Measurements from ENCODE around the gene CACNB3. TPM values are rescaled to one million over a fixed set of nuclear protein-coding genes. Genes with fewer than 3 reads are reported as not detected.

Gene CACNB3
- total and polyA plus RNA-seq, 2 donors (not counting 1 experiment from before 2014, with no cell fraction given), result 28.4 to 46.2 TPM

DNA sequence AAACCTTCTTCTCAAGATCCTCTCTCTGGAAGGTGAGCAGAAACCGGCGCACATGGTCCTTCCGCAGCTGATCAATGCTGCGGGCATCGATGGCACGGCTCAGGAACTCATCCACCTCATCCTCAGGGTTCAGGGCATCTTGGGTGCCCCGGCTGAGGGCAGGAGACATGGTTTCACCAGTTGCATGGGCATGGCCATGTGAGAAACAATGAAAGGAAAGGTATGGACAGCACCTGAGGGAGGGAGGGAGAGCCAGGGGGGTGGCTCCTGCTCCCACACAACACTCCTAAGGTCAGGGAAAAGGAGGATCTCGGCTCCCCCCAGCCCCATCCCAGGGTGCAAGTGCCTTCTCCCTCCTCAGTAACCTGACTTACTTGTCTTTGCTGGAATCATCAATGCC is 43.0 kb upstream of the CACNB3 start:
- H3K9ac ChIP-seq (ENCODE audit: insufficient read depth, low read length), result no peak overlapping the region
- H3K36me3 ChIP-seq (ENCODE audit: control insufficient read depth, insufficient read depth, low read length), result peaks cover 30% of the 10 kb centered on the region
- TF ChIP-seq EZH2 (IDR thresholded peaks at IDR 0.05; ENCODE audit: low read length, missing control alignments) (no peak), CTCF (conservative IDR thresholded peaks at IDR 0.05 in 1 of 2, IDR thresholded peaks at IDR 0.05 in 1 of 2; ENCODE audit: low read depth in 1 of 2, low read length in 2 of 2) (no peak)
- no peaks in the 10 kb centered on the region for H3K9me3 ChIP-seq (ENCODE audit: control insufficient read depth, insufficient read depth, low read depth, low read length)
- H2AFZ ChIP-seq (ENCODE audit: low read length), result no peak overlapping the region
- H3K4me1 ChIP-seq (ENCODE audit: control insufficient read depth, extremely low read depth, insufficient read depth, low read length), result peaks cover 4% of the 10 kb centered on the region
- no peaks in the 10 kb centered on the region for H3K27me3 ChIP-seq (ENCODE audit: control insufficient read depth, insufficient read depth, low read length)
- no peak overlapping the region for H3K4me3 ChIP-seq (replicated peaks in 1 of 4; ENCODE audit: control extremely low read depth in 1 of 4, insufficient read depth in 1 of 4, low read depth in 3 of 4, low read length in 4 of 4)
- no peaks in the 10 kb centered on the region for H4K20me1 ChIP-seq (ENCODE audit: control insufficient read depth, extremely low read depth, insufficient read depth, low read length)
- no peak for DNase-seq (ENCODE audit: low read depth in 2 of 2)
- H3K79me2 ChIP-seq (ENCODE audit: control insufficient read depth, insufficient read depth, low read length), result no peaks in the 10 kb centered on the region
- no peak overlapping the region for H3K4me2 ChIP-seq (ENCODE audit: extremely low read depth, insufficient read depth, low read length)
- no peak overlapping the region for H3K27ac ChIP-seq (ENCODE audit: insufficient read depth, low read length)

DNA sequence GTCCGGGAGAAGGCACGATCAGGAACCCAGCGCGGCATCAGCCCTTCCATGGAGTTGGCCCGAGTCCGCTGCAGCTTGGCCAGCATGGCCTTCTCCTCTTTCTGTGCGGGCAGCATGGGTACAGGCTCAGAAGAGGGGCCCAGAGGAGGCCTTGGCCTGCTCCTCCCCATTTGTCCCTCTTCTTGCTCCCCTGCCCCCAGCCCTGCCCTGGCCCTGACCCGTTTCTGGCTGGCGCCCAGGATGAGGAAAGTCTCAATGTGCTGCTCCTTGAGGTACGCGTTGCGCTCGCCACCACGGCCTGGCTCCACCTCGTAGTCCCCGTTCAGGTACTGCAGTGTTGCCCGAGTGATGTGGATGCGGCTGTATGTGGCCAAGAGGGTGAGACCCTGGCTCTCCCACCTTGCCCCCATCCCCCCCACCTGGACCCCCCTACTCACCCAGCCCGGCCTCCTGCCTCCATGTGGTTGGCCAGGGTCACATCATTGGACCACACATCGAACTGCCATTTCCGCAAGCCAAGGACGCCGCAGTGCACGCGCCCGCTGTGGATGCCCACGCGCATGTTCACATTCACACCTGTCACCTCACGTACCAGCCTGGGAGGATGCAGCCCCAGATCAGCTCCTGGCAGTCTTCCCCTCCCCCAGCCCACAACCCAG is 42.2 kb upstream of the CACNB3 start:
- H3K4me2 ChIP-seq (ENCODE audit: extremely low read depth, insufficient read depth, low read length), result no peak overlapping the region
- H3K79me2 ChIP-seq (ENCODE audit: control insufficient read depth, insufficient read depth, low read length), result no peaks in the 10 kb centered on the region
- TF ChIP-seq EZH2 (IDR thresholded peaks at IDR 0.05; ENCODE audit: low read length, missing control alignments) (no peak), CTCF (conservative IDR thresholded peaks at IDR 0.05 in 1 of 2, IDR thresholded peaks at IDR 0.05 in 1 of 2; ENCODE audit: low read depth in 1 of 2, low read length in 2 of 2) (no peak)
- no peak overlapping the region for H3K27ac ChIP-seq (ENCODE audit: insufficient read depth, low read length)
- H3K27me3 ChIP-seq (ENCODE audit: control insufficient read depth, insufficient read depth, low read length), result no peaks in the 10 kb centered on the region
- no peak overlapping the region for H2AFZ ChIP-seq (ENCODE audit: low read length)
- no peak overlapping the region for H3K9ac ChIP-seq (ENCODE audit: insufficient read depth, low read length)
- peaks cover 7% of the 10 kb centered on the region for H3K4me1 ChIP-seq (ENCODE audit: control insufficient read depth, extremely low read depth, insufficient read depth, low read length)
- no peak overlapping the region for H3K4me3 ChIP-seq (replicated peaks in 1 of 4; ENCODE audit: control extremely low read depth in 1 of 4, insufficient read depth in 1 of 4, low read depth in 3 of 4, low read length in 4 of 4)
- H3K9me3 ChIP-seq (ENCODE audit: control insufficient read depth, insufficient read depth, low read depth, low read length), result no peaks in the 10 kb centered on the region
- no peak for DNase-seq (ENCODE audit: low read depth in 2 of 2)
- H4K20me1 ChIP-seq (ENCODE audit: control insufficient read depth, extremely low read depth, insufficient read depth, low read length), result no peaks in the 10 kb centered on the region
- peaks cover 28% of the 10 kb centered on the region for H3K36me3 ChIP-seq (ENCODE audit: control insufficient read depth, insufficient read depth, low read length)

- Histone ChIP-seq H3K9ac (ENCODE audit: insufficient read depth, low read length) (no peak overlapping the region), H2AFZ (ENCODE audit: low read length) (no peak overlapping the region), H3K79me2 (ENCODE audit: control insufficient read depth, insufficient read depth, low read length) (no peaks in the 10 kb centered on the region), H3K9me3 (ENCODE audit: control insufficient read depth, insufficient read depth, low read depth, low read length) (no peaks in the 10 kb centered on the region), H3K4me2 (ENCODE audit: extremely low read depth, insufficient read depth, low read length) (no peak overlapping the region), H3K36me3 (ENCODE audit: control insufficient read depth, insufficient read depth, low read length) (peaks cover 25% of the 10 kb centered on the region), H3K4me3 (replicated peaks in 1 of 4; ENCODE audit: control extremely low read depth in 1 of 4, insufficient read depth in 1 of 4, low read depth in 3 of 4, low read length in 4 of 4) (no peak overlapping the region), H3K27ac (ENCODE audit: insufficient read depth, low read length) (no peak overlapping the region), H3K4me1 (ENCODE audit: control insufficient read depth, extremely low read depth, insufficient read depth, low read length) (peaks cover 7% of the 10 kb centered on the region), H3K27me3 (ENCODE audit: control insufficient read depth, insufficient read depth, low read length) (no peaks in the 10 kb centered on the region), H4K20me1 (ENCODE audit: control insufficient read depth, extremely low read depth, insufficient read depth, low read length) (no peaks in the 10 kb centered on the region)
- TF ChIP-seq EZH2 (IDR thresholded peaks at IDR 0.05; ENCODE audit: low read length, missing control alignments), result no peak
- DNase-seq (ENCODE audit: low read depth in 2 of 2), result no peak
Measured at GRCh38 chr12:48776956-48777355, 41.3 kb upstream of the CACNB3 start.

All from fibroblast of lung (primary cell).